ENCODE data around the gene PFDN2.

The PFDN2 gene

GRCh38 chr1:161096530-161096929 is 21.3 kb downstream of the PFDN2 start:
- Histone ChIP-seq H2AFZ (ENCODE audit: low read length) (no peak overlapping the region), H3F3A (ENCODE audit: insufficient read depth, low read length) (no peaks in the 10 kb centered on the region; the same call in 1 of the 2 replicates), H3K9me3 (ENCODE audit: low read length) (no peaks in the 10 kb centered on the region), H3K4me3 (ENCODE audit: low read depth, low read length, poor library complexity, severe bottlenecking) (no peak overlapping the region), H3K9ac (ENCODE audit: low read length) (no peak overlapping the region), H3K4me2 (ENCODE audit: low read length) (no peak overlapping the region), H3K36me3 (ENCODE audit: insufficient read depth, low read length) (peaks cover 21% of the 10 kb centered on the region), H4K20me1 (ENCODE audit: insufficient read depth, low read length) (no peaks in the 10 kb centered on the region), H3K79me2 (ENCODE audit: insufficient read depth, low read length) (no peaks in the 10 kb centered on the region), H3K9me2 (ENCODE audit: low read depth, low read length) (no peaks in the 10 kb centered on the region), H3K27ac (ENCODE audit: low read depth, low read length, poor library complexity, severe bottlenecking) (no peak overlapping the region), H3K4me1 (ENCODE audit: insufficient read depth, low read length, severe bottlenecking) (peaks cover 16% of the 10 kb centered on the region), H3K27me3 (ENCODE audit: insufficient read depth, low read length) (no peaks in the 10 kb centered on the region; the same call in 1 of the 2 replicates)
- TF ChIP-seq, protein P1, sequence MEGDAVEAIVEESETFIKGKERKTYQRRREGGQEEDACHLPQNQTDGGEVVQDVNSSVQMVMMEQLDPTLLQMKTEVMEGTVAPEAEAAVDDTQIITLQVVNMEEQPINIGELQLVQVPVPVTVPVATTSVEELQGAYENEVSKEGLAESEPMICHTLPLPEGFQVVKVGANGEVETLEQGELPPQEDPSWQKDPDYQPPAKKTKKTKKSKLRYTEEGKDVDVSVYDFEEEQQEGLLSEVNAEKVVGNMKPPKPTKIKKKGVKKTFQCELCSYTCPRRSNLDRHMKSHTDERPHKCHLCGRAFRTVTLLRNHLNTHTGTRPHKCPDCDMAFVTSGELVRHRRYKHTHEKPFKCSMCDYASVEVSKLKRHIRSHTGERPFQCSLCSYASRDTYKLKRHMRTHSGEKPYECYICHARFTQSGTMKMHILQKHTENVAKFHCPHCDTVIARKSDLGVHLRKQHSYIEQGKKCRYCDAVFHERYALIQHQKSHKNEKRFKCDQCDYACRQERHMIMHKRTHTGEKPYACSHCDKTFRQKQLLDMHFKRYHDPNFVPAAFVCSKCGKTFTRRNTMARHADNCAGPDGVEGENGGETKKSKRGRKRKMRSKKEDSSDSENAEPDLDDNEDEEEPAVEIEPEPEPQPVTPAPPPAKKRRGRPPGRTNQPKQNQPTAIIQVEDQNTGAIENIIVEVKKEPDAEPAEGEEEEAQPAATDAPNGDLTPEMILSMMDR (IDR thresholded peaks at IDR 0.05; ENCODE audit: low read length) = no peak
- TF ChIP-seq EZH2 (IDR thresholded peaks at IDR 0.05; ENCODE audit: borderline replicate concordance, low read length) = no peak

DNA sequence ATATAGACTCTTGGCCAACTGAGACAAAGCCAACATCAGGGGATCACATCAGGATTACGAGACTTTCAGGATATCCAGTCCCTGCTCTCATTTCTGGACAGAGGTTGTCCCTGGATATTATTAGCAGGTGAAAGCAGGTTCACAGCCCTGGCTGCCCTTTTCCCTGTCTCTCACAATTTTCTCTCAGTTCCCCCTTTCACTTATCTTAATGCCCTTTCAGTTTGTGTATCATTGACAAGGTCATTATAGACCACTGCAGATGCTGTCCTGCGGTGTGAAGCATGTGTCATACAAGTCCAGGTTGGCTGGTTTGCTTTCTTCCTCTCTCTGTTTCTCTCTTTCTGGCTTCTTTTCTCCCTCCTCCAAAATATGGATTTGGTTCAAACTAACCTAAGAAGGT is 21.8 kb downstream of the PFDN2 start:
- Histone ChIP-seq H3K4me1 (ENCODE audit: insufficient read depth, low read length, severe bottlenecking) (peaks cover 16% of the 10 kb centered on the region), H3K27ac (ENCODE audit: low read depth, low read length, poor library complexity, severe bottlenecking) (no peak overlapping the region), H3K4me2 (ENCODE audit: low read length) (no peak overlapping the region), H2AFZ (ENCODE audit: low read length) (no peak overlapping the region), H3K9ac (ENCODE audit: low read length) (no peak overlapping the region), H3K79me2 (ENCODE audit: insufficient read depth, low read length) (no peaks in the 10 kb centered on the region), H3K9me3 (ENCODE audit: low read length) (no peaks in the 10 kb centered on the region), H3K4me3 (ENCODE audit: low read depth, low read length, poor library complexity, severe bottlenecking) (no peak overlapping the region), H3K36me3 (ENCODE audit: insufficient read depth, low read length) (peaks cover 18% of the 10 kb centered on the region), H3K9me2 (ENCODE audit: low read depth, low read length) (no peaks in the 10 kb centered on the region), H3F3A (ENCODE audit: insufficient read depth, low read length) (no peaks in the 10 kb centered on the region; the same call in 1 of the 2 replicates), H4K20me1 (ENCODE audit: insufficient read depth, low read length) (no peaks in the 10 kb centered on the region), H3K27me3 (ENCODE audit: insufficient read depth, low read length) (no peaks in the 10 kb centered on the region; the same call in 1 of the 2 replicates)
- TF ChIP-seq, protein P1 (IDR thresholded peaks at IDR 0.05; ENCODE audit: low read length) = no peak
- no peak for TF ChIP-seq EZH2 (IDR thresholded peaks at IDR 0.05; ENCODE audit: borderline replicate concordance, low read length)

DNA sequence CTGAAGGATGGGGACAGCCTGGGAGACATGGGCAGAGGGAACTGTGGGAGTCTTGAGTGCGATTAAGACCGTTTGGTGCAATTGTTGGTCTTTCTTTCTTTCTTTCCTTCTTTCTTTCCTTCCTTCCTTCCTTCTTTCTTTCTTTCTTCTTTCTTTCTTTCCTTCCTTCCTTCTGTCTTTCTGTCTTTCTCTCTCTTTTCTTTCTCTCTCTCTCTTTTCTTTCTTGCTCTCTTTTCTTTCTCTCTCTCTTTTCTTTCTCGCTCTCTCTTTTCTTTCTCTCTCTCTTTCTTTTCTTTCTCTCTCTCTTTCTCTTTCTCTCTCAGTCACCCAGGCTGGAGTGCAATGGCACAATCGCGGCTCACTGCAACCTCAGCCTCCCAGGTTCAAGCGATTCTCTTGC is 22.6 kb downstream of the PFDN2 start:
- Histone ChIP-seq H3K4me1 (ENCODE audit: insufficient read depth, low read length, severe bottlenecking) (peaks cover 16% of the 10 kb centered on the region), H2AFZ (ENCODE audit: low read length) (no peak overlapping the region), H3F3A (ENCODE audit: insufficient read depth, low read length) (no peaks in the 10 kb centered on the region), H3K79me2 (ENCODE audit: insufficient read depth, low read length) (no peaks in the 10 kb centered on the region), H3K9me2 (ENCODE audit: low read depth, low read length) (no peaks in the 10 kb centered on the region), H4K20me1 (ENCODE audit: insufficient read depth, low read length) (no peaks in the 10 kb centered on the region), H3K36me3 (ENCODE audit: insufficient read depth, low read length) (peaks cover 13% of the 10 kb centered on the region), H3K9ac (ENCODE audit: low read length) (no peak overlapping the region), H3K27me3 (ENCODE audit: insufficient read depth, low read length) (no peaks in the 10 kb centered on the region; the same call in 1 of the 2 replicates), H3K4me2 (ENCODE audit: low read length) (no peak overlapping the region), H3K4me3 (ENCODE audit: low read depth, low read length, poor library complexity, severe bottlenecking) (no peak overlapping the region), H3K9me3 (ENCODE audit: low read length) (no peaks in the 10 kb centered on the region), H3K27ac (ENCODE audit: low read depth, low read length, poor library complexity, severe bottlenecking) (no peak overlapping the region)
- TF ChIP-seq EZH2 (IDR thresholded peaks at IDR 0.05; ENCODE audit: borderline replicate concordance, low read length) = no peak
- TF ChIP-seq, protein P1 (IDR thresholded peaks at IDR 0.05; ENCODE audit: low read length) = no peak
